ENCODE measurements around the gene DNAJC18. TPM values are rescaled to one million over a fixed set of nuclear protein-coding genes. Genes with fewer than 3 reads are reported as not detected.

Gene DNAJC18
- total RNA-seq, 2 experiments from 2014 or later: 7.5 to 8.7 TPM

DNA sequence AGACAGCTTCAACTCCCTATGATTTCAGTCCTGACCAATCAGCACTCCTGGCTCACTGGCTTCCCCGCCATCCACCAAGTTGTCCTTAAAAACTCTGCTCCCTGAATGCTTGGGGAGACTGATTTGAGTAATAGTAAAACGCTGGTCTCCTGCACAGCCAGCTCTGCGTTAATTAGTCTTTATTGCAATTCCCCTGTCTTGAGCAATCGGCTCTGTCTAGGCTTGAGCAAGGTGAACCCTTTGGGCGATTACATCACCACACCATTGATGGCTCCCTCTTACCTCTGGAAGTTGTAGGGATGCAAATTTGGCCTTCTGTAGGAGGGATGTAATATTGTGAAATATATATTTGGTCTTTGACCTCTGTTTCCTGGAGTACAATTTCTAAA, 53.3 kb downstream of the DNAJC18 start:
- Histone ChIP-seq H3K4me1 (ENCODE audit: insufficient read depth, low read length) (peaks cover 51% of the 10 kb centered on the region), H3K27ac (ENCODE audit: low read depth in 1 of 2, low read length in 2 of 2) (no peak overlapping the region), H3K9me3 (ENCODE audit: control insufficient read depth in 1 of 2, insufficient read depth in 1 of 2, low read length in 2 of 2) (no peaks in the 10 kb centered on the region), H3K4me3 (ENCODE audit: low read length) (no peak overlapping the region), H3K36me3 (ENCODE audit: insufficient read depth, low read length) (no peaks in the 10 kb centered on the region), H3K27me3 (ENCODE audit: control insufficient read depth in 1 of 2, insufficient read depth in 2 of 2, low read length in 2 of 2) (no peaks in the 10 kb centered on the region)
- Mint-ChIP-seq H3K9me3 (no peaks in the 10 kb centered on the region), H3K27me3 (no peaks in the 10 kb centered on the region), H3K4me1 (ENCODE audit: low read depth) (peaks cover 48% of the 10 kb centered on the region), H3K27ac (peak overlapping the region; percentile 85), H3K36me3 (ENCODE audit: low read depth) (no peaks in the 10 kb centered on the region), H3K4me3 (peak overlapping the region; percentile 87)
- ChIA-PET POLR2A (interaction anchor here (1.2 to 1.5 kb wide), 3 partner anchors 16 to 97 kb away, joined by 3 to 5 read pairs (median 4); partner anchors contain the start of genes PAIP2 and STING1), CTCF (interaction anchor here (1.0 kb wide), 1 partner anchor 18 kb away, joined by 3 read pairs; the partner anchor contains the start of gene SPATA24)
- TF ChIP-seq, protein P1, sequence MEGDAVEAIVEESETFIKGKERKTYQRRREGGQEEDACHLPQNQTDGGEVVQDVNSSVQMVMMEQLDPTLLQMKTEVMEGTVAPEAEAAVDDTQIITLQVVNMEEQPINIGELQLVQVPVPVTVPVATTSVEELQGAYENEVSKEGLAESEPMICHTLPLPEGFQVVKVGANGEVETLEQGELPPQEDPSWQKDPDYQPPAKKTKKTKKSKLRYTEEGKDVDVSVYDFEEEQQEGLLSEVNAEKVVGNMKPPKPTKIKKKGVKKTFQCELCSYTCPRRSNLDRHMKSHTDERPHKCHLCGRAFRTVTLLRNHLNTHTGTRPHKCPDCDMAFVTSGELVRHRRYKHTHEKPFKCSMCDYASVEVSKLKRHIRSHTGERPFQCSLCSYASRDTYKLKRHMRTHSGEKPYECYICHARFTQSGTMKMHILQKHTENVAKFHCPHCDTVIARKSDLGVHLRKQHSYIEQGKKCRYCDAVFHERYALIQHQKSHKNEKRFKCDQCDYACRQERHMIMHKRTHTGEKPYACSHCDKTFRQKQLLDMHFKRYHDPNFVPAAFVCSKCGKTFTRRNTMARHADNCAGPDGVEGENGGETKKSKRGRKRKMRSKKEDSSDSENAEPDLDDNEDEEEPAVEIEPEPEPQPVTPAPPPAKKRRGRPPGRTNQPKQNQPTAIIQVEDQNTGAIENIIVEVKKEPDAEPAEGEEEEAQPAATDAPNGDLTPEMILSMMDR (IDR thresholded peaks at IDR 0.05): no peak
- intact Hi-C loops (cut with DNase I, micrococcal nuclease): loop anchor here in 1 of 2 experiments (5.0 kb wide), 1 partner anchor 44 kb away; the partner anchor contains the start of gene PAIP2
- ATAC-seq (ENCODE audit: poor library complexity): no peak
- no peak for DNase-seq

DNA sequence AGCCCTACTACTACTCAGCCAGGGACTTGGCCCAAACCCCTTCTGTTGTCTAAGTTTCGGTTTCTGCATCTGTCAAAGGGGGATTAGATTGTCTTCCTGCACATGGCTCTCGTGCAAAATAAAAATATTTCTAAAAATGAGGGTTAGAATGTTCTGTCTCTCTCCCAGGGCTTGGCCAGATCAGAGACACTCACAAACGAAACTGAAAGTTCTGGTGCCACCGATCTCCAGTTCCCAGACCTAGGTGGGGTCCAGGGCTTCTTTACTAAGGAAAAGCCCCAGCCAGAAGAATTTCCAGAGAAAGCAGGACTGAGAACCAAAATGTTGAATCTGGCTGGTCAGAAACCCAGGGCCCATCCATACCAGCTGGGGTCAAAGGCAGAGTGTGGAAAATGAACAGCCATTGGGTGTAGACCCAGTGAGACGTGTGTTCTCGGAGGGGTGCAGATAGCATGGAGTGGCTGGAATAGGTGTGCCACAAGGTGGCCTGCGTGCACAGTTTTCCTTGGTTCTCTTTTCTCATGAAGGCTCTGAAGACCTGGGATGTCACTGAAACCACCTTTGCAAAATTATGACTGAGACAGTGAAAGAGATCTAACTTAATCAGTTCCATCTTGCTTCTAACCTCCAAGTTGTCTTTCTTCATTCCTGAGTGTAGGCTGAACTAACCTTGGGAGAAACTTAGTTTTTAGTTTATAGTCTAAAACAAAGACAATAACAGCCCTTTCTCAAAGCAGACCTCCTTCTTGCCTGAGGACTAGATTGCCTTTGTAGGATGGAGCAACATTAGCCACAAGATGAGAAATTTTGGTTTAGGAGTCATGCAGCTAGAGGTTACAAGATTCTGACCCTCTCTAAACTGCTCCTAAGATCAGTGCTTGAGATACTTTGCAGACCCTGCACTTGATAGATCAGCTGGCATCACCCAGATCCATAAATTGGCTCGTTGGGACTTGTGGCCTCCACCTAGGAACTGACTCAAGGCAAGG, 54.0 kb downstream of the DNAJC18 start:
- H3K36me3 Mint-ChIP-seq (ENCODE audit: low read depth): no peaks in the 10 kb centered on the region
- CTCF ChIA-PET: interaction anchor here (1.0 kb wide), 1 partner anchor 19 kb away, joined by 3 read pairs; the partner anchor contains the start of gene SPATA24
- no peaks in the 10 kb centered on the region for H3K9me3 Mint-ChIP-seq
- TF ChIP-seq, protein P1 (IDR thresholded peaks at IDR 0.05): no peak
- H3K27ac ChIP-seq (ENCODE audit: low read depth in 1 of 2, low read length in 2 of 2): peak overlapping the region; percentile 29 to 71
- ATAC-seq (ENCODE audit: poor library complexity) (peak; percentile 65), DNase-seq (peak in 4 of 14 experiments; percentile 43 to 59 (median 54))
- intact Hi-C loops (cut with DNase I, micrococcal nuclease): loop anchor here in 1 of 2 experiments (5.0 kb wide), 1 partner anchor 43 kb away; the partner anchor contains the start of gene PAIP2
- no peaks in the 10 kb centered on the region for H3K9me3 ChIP-seq (ENCODE audit: control insufficient read depth in 1 of 2, insufficient read depth in 1 of 2, low read length in 2 of 2)
- no peaks in the 10 kb centered on the region for H3K27me3 ChIP-seq (ENCODE audit: control insufficient read depth in 1 of 2, insufficient read depth in 2 of 2, low read length in 2 of 2)
- H3K27me3 Mint-ChIP-seq: no peaks in the 10 kb centered on the region
- H3K4me3 Mint-ChIP-seq: peak overlapping the region; percentile 87
- POLR2A ChIA-PET: interaction anchor here (0.7 to 1.6 kb wide), 4 partner anchors 10 to 97 kb away, joined by 3 to 6 read pairs (median 4); partner anchors contain the start of gene STING1
- H3K4me3 ChIP-seq (ENCODE audit: low read length): peak overlapping the region; percentile 52
- H3K4me1 Mint-ChIP-seq (ENCODE audit: low read depth): peaks cover 41% of the 10 kb centered on the region
- peak overlapping the region; percentile 85 for H3K27ac Mint-ChIP-seq
- H3K4me1 ChIP-seq (ENCODE audit: insufficient read depth, low read length): peaks cover 44% of the 10 kb centered on the region
- H3K36me3 ChIP-seq (ENCODE audit: insufficient read depth, low read length): no peaks in the 10 kb centered on the region

DNA sequence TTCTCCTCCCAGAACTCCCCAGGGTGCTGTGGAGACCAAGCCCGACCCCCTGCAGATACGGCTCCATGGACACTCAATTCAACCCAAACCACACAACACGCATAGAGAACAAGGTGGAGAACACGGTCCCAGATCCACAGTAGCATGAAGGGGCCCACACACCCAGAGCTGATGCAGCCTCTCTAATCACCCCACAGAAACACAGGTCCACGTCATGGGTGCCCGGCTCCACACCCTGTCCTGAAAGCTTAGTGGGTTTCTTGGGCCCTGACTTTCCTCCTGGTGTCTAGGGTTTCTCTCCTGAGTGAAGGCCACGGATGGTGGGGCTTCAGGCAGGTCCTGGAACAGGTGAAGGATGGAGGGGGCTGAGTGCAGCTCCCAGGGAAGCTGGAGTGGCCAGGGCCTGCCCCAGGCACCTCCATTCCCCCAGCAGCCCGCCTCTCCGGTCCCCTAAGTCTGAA, 54.7 kb downstream of the DNAJC18 start:
- Histone ChIP-seq H3K36me3 (ENCODE audit: insufficient read depth, low read length) (no peaks in the 10 kb centered on the region), H3K9me3 (ENCODE audit: control insufficient read depth in 1 of 2, insufficient read depth in 1 of 2, low read length in 2 of 2) (no peaks in the 10 kb centered on the region), H3K27ac (ENCODE audit: low read depth in 1 of 2, low read length in 2 of 2) (peak overlapping the region; percentile 29 to 71), H3K4me1 (ENCODE audit: insufficient read depth, low read length) (peaks cover 37% of the 10 kb centered on the region), H3K4me3 (ENCODE audit: low read length) (peak overlapping the region; percentile 52), H3K27me3 (ENCODE audit: control insufficient read depth in 1 of 2, insufficient read depth in 2 of 2, low read length in 2 of 2) (no peaks in the 10 kb centered on the region)
- H3K27ac Mint-ChIP-seq: peak overlapping the region; percentile 85
- DNase-seq: no peak
- H3K4me1 Mint-ChIP-seq (ENCODE audit: low read depth): peaks cover 33% of the 10 kb centered on the region
- intact Hi-C loops (cut with DNase I, micrococcal nuclease): loop anchor here in 1 of 2 experiments (5.0 kb wide), 1 partner anchor 42 kb away; the partner anchor contains the start of gene PAIP2
- ChIA-PET CTCF (no interaction called here), POLR2A (interaction anchor here (0.7 to 1.6 kb wide), 3 partner anchors 9 to 90 kb away, joined by 4 to 6 read pairs (median 4); no protein-coding TSS in a partner anchor)
- ATAC-seq (ENCODE audit: poor library complexity): no peak
- TF ChIP-seq, protein P1 (IDR thresholded peaks at IDR 0.05): no peak
- H3K36me3 Mint-ChIP-seq (ENCODE audit: low read depth): no peaks in the 10 kb centered on the region
- H3K27me3 Mint-ChIP-seq: no peaks in the 10 kb centered on the region
- peak overlapping the region; percentile 87 for H3K4me3 Mint-ChIP-seq
- H3K9me3 Mint-ChIP-seq: no peaks in the 10 kb centered on the region

All from CD4-positive, alpha-beta T cell (primary cell).